GM12878 (cell line): ENCODE measurements around the gene UBR7. TPM values are rescaled to one million over a fixed set of nuclear protein-coding genes. Genes with fewer than 3 reads are reported as not detected.

Source experiments
- ATAC-seq: fragments of 200-7000 bp; cut with Tn5 transposase; 3 replicates; pipeline ENCODE4 v1.9.1; 2020; ENCODE audit warnings: mild to moderate bottlenecking, moderate library complexity
- BruUV-seq: library from RNA; stranded (reverse); fragments of 400-500 nt; replicated peaks from 2 replicates; lab custom pipeline; 2021; lab: Mats Ljungman, UMichigan
- CTCF ChIA-PET: fragments of 300-600 bp; sonication (Branson Sonifier 250); formaldehyde crosslinking; extraction: SDS; loops from one replicate; lab custom pipeline; 2021; ENCODE audit warnings: inconsistent platforms; lab: Yijun Ruan, JAX
- POLR2A ChIA-PET: fragments of 350-600 bp; formaldehyde crosslinking; extraction: SDS; loops from one replicate; lab custom pipeline; 2021; ENCODE audit warnings: inconsistent platforms; lab: Charles Lee
- RAD21 ChIA-PET: fragments of 300-600 bp; sonication (Branson Sonifier 250); formaldehyde crosslinking; loops from one replicate; lab custom pipeline; 2023; ENCODE audit warnings: antibody characterized with exemption; ENCODE audit not compliant: unreplicated experiment; lab: Charles Lee
- SMC1A ChIA-PET: fragments of 300-600 bp; sonication (Branson Sonifier 250); formaldehyde crosslinking; loops from one replicate; lab custom pipeline; 2023; ENCODE audit not compliant: unreplicated experiment, uncharacterized antibody; lab: Charles Lee
- DNase-seq: peaks from one replicate; pipeline ENCODE4 v3.0.0-alpha.2; 2011; ENCODE audit warnings: low read depth, low spot score
- FAIRE-seq: peaks from 3 replicates; lab custom pipeline; 2011; peaks lifted over from hg19 to GRCh38; lab: Jason Lieb, UNC
- H2AFZ ChIP-seq: 2 replicates; pipeline ENCODE4 v1.6.0; 2011; ENCODE audit warnings: low read depth, low read length, control low read depth; ENCODE audit not compliant: control insufficient read depth
- H3K27ac ChIP-seq: 2 replicates; pipeline ENCODE4 v1.5.1; 2011; ENCODE audit warnings: control low read depth; ENCODE audit not compliant: control insufficient read depth, insufficient read depth
- H3K27me3 ChIP-seq, 2 experiments: replicated peaks in 1 of 2; 2 replicates each; pipeline versions ENCODE4 v1.6.0 to v1.6.1; 2011; ENCODE audit warnings: low read length in 1 of 2; ENCODE audit not compliant: control insufficient read depth in 2 of 2, insufficient read depth in 2 of 2
- H3K36me3 ChIP-seq, 2 experiments: 2 replicates each; pipeline ENCODE4 v1.5.1; 2011; ENCODE audit warnings: low read length in 1 of 2; ENCODE audit not compliant: control insufficient read depth in 2 of 2, insufficient read depth in 2 of 2
- H3K4me1 ChIP-seq: 2 replicates; pipeline ENCODE4 v1.6.1; 2011; ENCODE audit warnings: mild to moderate bottlenecking, low read length, moderate library complexity, mixed read lengths; ENCODE audit not compliant: control insufficient read depth, insufficient read depth
- H3K4me2 ChIP-seq: 2 replicates; pipeline ENCODE4 v1.6.0; 2011; ENCODE audit warnings: control low read depth; ENCODE audit not compliant: control insufficient read depth, insufficient read depth
- H3K4me3 ChIP-seq: fragments of 200-600 bp; sonication (generic); 2 replicates; pipeline ENCODE4 v1.5.1; 2016
- H3K79me2 ChIP-seq: 2 replicates; pipeline ENCODE4 v1.6.0; 2011; ENCODE audit warnings: low read length; ENCODE audit not compliant: control insufficient read depth, insufficient read depth
- H3K9ac ChIP-seq: 2 replicates; pipeline ENCODE4 v1.8.0; 2011; ENCODE audit warnings: low read length, control low read depth, mixed read lengths; ENCODE audit not compliant: control insufficient read depth, insufficient read depth
- H3K9me3 ChIP-seq: replicated peaks from 3 replicates; pipeline ENCODE4 v1.5.1; 2011; ENCODE audit warnings: mild to moderate bottlenecking, low read length; ENCODE audit not compliant: control insufficient read depth, insufficient read depth
- H4K20me1 ChIP-seq: 2 replicates; pipeline ENCODE4 v1.6.0; 2011; ENCODE audit not compliant: control insufficient read depth, insufficient read depth
- ASH2L ChIP-seq: fragments of 300-600, 200-600 bp; sonication (generic); IDR thresholded peaks from 2 replicates; pipeline ENCODE4 v1.6.1; 2017; ENCODE audit warnings: low read depth, mild to moderate bottlenecking, borderline replicate concordance
- EGR1 ChIP-seq, 2 experiments: IDR thresholded peaks; 1 replicate in 1 of 2; 2 replicates in 1 of 2; pipeline ENCODE4 v1.6.1; 2011 to 2012; ENCODE audit warnings: low read depth in 2 of 2, low read length in 2 of 2, borderline replicate concordance in 1 of 2, mild to moderate bottlenecking in 1 of 2, moderate library complexity in 1 of 2
- ESRRA ChIP-seq: IDR thresholded peaks from 2 replicates; pipeline ENCODE4 v1.6.1; 2012; ENCODE audit warnings: mild to moderate bottlenecking, low read length, improper control_type of control experiment
- HCFC1 ChIP-seq: fragments of 150-350 bp; IDR thresholded peaks from 2 replicates; pipeline ENCODE4 v1.6.1; 2014; ENCODE audit warnings: low read length
- JUND ChIP-seq: IDR thresholded peaks from 2 replicates; pipeline ENCODE4 v1.6.1; 2012; ENCODE audit warnings: low read depth, mild to moderate bottlenecking, low read length, improper control_type of control experiment, moderate library complexity
- SIX5 ChIP-seq: IDR thresholded peaks from 2 replicates; pipeline ENCODE4 v1.6.1; 2011; ENCODE audit warnings: mild to moderate bottlenecking, low read depth, low read length, moderate library complexity; ENCODE audit not compliant: severe bottlenecking
- SMC3 ChIP-seq: IDR thresholded peaks from 2 replicates; pipeline ENCODE4 v1.6.1; 2011; ENCODE audit warnings: low read length, improper control_type of control experiment, borderline replicate concordance
- SREBF1 ChIP-seq: IDR thresholded peaks from 2 replicates; pipeline ENCODE4 v1.6.1; 2012; ENCODE audit warnings: mild to moderate bottlenecking, low read length
- SUZ12 ChIP-seq: fragments of 200-600 bp; sonication (generic); IDR thresholded peaks from one replicate; pipeline ENCODE4 v1.6.1; 2018; ENCODE audit warnings: antibody characterized with exemption, mild to moderate bottlenecking; ENCODE audit not compliant: unreplicated experiment
- ZNF384 ChIP-seq: IDR thresholded peaks from 2 replicates; pipeline ENCODE4 v1.6.1; 2012; ENCODE audit warnings: low read depth, mild to moderate bottlenecking, low read length, improper control_type of control experiment, borderline replicate concordance
- WGBS: methylation state at CpG from one replicate; pipeline ENCODE4 v1.1.6; 2016; ENCODE audit warnings: low lambda C conversion rate; ENCODE audit not compliant: insufficient replicate concordance, insufficient coverage; ENCODE audit errors: missing lambda C conversion rate; 5-methylcytosine and 5-hydroxymethylcytosine counted together
- in situ Hi-C: fragments of 300-500 bp; cut with MboI; formaldehyde crosslinking; loops from 9 replicates; pipeline ENCODE4 v1.14.3; 2018; ENCODE audit warnings: mixed read lengths
- intact Hi-C: fragments of 100-400 bp; cut with micrococcal nuclease; formaldehyde crosslinking; loops from one replicate; pipeline ENCODE4 v1.14.2; 2022; ENCODE audit not compliant: unreplicated experiment
- polyA plus RNA-seq, 11 experiments: library from polyadenylated mRNA; depleted of rRNA in 4 of 11; unstranded in 6 of 11; stranded (reverse) in 5 of 11; fragments of >200 nt; fragmentation: Nextera tagmentation in 4 of 11; fragmentation: Illumina TruSeq in 1 of 11; extraction: Ambion mirVana in 4 of 11; extraction: Trizol in 1 of 11; gene quantifications; 1 replicate in 1 of 11; 2 replicates in 10 of 11; pipeline versions ENCODE4 v1.2.1 to v1.2.3, GENCODE V29; 2011 to 2016; ENCODE audit warnings: inconsistent platforms in 2 of 11, missing spikeins in 2 of 11, low read depth in 1 of 11
- total RNA-seq, 4 experiments: library from RNA; depleted of rRNA in 3 of 4; stranded (reverse); fragments of >200 nt in 3 of 4; fragmentation: Illumina TruSeq in 1 of 4; extraction: Trizol in 1 of 4; gene quantifications; 2 replicates each; pipeline versions ENCODE4 v1.2.1 to v1.2.3, GENCODE V29; 2013 to 2021
- TF ChIP-seq, protein P1 (sequence below): IDR thresholded peaks from 2 replicates; pipeline ENCODE4 v1.6.1; 2011; ENCODE audit warnings: borderline replicate concordance, low read depth, mild to moderate bottlenecking, moderate library complexity, low read length; ENCODE audit not compliant: insufficient read depth, poor library complexity, severe bottlenecking
- TF ChIP-seq, protein P2 (sequence below): fragments of 450-650 bp; IDR thresholded peaks from 2 replicates; pipeline ENCODE4 v1.6.1; 2017; ENCODE audit warnings: antibody characterized with exemption, mild to moderate bottlenecking, moderate library complexity
- TF ChIP-seq, protein P3 (sequence below): IDR thresholded peaks from 2 replicates; pipeline ENCODE4 v1.6.1; 2011; ENCODE audit warnings: borderline replicate concordance, low read depth, mild to moderate bottlenecking, moderate library complexity, mixed read lengths, low read length; ENCODE audit not compliant: insufficient read depth; ENCODE audit errors: extremely low read length
- TF ChIP-seq, protein P4 (sequence below): IDR thresholded peaks from 2 replicates; pipeline ENCODE4 v1.6.1; 2012; ENCODE audit warnings: low read depth, low read length, improper control_type of control experiment

Gene UBR7
- total and polyA plus RNA-seq, 10 of the 15 experiments (the other 5 are each of a cell fraction or from before 2014, with no cell fraction given) = 14.3 to 85.6 (median 49.9) TPM

- intact Hi-C loops (no loop called here), in situ Hi-C loops (no loop called here)
- SMC1A ChIA-PET = no interaction called here
- RAD21 ChIA-PET = no interaction called here
- no peaks in the 10 kb centered on the region; a peak in 1 of 4 replicates for H3K36me3 ChIP-seq
- no peaks in the 10 kb centered on the region for H4K20me1 ChIP-seq
- DNase-seq (no peak), ATAC-seq (no peak), FAIRE-seq (no peak)
- POLR2A ChIA-PET = no interaction called here
- CTCF ChIA-PET = no interaction called here
- H3K4me2 ChIP-seq = no peak overlapping the region
- H3K4me3 ChIP-seq = no peak overlapping the region
- H2AFZ ChIP-seq = no peak overlapping the region
- 84% methylated on average over 7 of the region's 7 CpGs for WGBS
- no peak overlapping the region for H3K27ac ChIP-seq
- H3K9ac ChIP-seq = no peak overlapping the region
- H3K4me1 ChIP-seq = no peaks in the 10 kb centered on the region
- peaks cover 27% of the 10 kb centered on the region for H3K79me2 ChIP-seq
- no TSS peak for BruUV-seq
- H3K27me3 ChIP-seq = no peaks in the 10 kb centered on the region
- no peaks in the 10 kb centered on the region for H3K9me3 ChIP-seq
- no peak for TF ChIP-seq EGR1 (IDR thresholded peaks at IDR 0.05; ENCODE audit: borderline replicate concordance in 1 of 2, low read depth in 2 of 2, low read length in 2 of 2)
- no peak for TF ChIP-seq ESRRA
- no peak for TF ChIP-seq SMC3
- TF ChIP-seq SUZ12 = no peak
- no peak for TF ChIP-seq ASH2L
- TF ChIP-seq, protein P1, sequence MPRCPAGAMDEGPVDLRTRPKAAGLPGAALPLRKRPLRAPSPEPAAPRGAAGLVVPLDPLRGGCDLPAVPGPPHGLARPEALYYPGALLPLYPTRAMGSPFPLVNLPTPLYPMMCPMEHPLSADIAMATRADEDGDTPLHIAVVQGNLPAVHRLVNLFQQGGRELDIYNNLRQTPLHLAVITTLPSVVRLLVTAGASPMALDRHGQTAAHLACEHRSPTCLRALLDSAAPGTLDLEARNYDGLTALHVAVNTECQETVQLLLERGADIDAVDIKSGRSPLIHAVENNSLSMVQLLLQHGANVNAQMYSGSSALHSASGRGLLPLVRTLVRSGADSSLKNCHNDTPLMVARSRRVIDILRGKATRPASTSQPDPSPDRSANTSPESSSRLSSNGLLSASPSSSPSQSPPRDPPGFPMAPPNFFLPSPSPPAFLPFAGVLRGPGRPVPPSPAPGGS = no peak
- no peak for TF ChIP-seq SIX5
- no peak for TF ChIP-seq ZNF384
- TF ChIP-seq HCFC1 = no peak
- TF ChIP-seq, protein P2, sequence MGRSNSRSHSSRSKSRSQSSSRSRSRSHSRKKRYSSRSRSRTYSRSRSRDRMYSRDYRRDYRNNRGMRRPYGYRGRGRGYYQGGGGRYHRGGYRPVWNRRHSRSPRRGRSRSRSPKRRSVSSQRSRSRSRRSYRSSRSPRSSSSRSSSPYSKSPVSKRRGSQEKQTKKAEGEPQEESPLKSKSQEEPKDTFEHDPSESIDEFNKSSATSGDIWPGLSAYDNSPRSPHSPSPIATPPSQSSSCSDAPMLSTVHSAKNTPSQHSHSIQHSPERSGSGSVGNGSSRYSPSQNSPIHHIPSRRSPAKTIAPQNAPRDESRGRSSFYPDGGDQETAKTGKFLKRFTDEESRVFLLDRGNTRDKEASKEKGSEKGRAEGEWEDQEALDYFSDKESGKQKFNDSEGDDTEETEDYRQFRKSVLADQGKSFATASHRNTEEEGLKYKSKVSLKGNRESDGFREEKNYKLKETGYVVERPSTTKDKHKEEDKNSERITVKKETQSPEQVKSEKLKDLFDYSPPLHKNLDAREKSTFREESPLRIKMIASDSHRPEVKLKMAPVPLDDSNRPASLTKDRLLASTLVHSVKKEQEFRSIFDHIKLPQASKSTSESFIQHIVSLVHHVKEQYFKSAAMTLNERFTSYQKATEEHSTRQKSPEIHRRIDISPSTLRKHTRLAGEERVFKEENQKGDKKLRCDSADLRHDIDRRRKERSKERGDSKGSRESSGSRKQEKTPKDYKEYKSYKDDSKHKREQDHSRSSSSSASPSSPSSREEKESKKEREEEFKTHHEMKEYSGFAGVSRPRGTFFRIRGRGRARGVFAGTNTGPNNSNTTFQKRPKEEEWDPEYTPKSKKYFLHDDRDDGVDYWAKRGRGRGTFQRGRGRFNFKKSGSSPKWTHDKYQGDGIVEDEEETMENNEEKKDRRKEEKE = no peak
- TF ChIP-seq, protein P3, sequence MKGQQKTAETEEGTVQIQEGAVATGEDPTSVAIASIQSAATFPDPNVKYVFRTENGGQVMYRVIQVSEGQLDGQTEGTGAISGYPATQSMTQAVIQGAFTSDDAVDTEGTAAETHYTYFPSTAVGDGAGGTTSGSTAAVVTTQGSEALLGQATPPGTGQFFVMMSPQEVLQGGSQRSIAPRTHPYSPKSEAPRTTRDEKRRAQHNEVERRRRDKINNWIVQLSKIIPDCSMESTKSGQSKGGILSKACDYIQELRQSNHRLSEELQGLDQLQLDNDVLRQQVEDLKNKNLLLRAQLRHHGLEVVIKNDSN = no peak
- no peak for TF ChIP-seq SREBF1
- no peak for TF ChIP-seq JUND
- TF ChIP-seq, protein P4, sequence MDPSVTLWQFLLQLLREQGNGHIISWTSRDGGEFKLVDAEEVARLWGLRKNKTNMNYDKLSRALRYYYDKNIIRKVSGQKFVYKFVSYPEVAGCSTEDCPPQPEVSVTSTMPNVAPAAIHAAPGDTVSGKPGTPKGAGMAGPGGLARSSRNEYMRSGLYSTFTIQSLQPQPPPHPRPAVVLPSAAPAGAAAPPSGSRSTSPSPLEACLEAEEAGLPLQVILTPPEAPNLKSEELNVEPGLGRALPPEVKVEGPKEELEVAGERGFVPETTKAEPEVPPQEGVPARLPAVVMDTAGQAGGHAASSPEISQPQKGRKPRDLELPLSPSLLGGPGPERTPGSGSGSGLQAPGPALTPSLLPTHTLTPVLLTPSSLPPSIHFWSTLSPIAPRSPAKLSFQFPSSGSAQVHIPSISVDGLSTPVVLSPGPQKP = no peak
Observed at GRCh38 chr14:93201155-93201704, 5.8 kb upstream of the UBR7 start.
